Pancreas (tissue), 10 donors: Measurements from ENCODE around the gene RIPOR2. TPM values are rescaled to one million over a fixed set of nuclear protein-coding genes. Genes with fewer than 3 reads are reported as not detected.

Experiments used
- ATAC-seq, 4 donors: fragments of 200-7000 bp; cut with Tn5 transposase; one replicate each; pipeline versions ENCODE4 v1.8.0 to v1.9.1; 2020; ENCODE audit warnings: mild to moderate bottlenecking in 4 of 4, moderate library complexity in 4 of 4
- DNase-seq, 6 donors: peaks; one replicate each; pipeline ENCODE4 v3.0.0-alpha.2; 2020
- FAIRE-seq: peaks from 2 replicates; lab custom pipeline; 2012; peaks lifted over from hg19 to GRCh38; lab: Jason Lieb, UNC
- H3K27ac ChIP-seq, 4 donors: fragments of 200-600 bp; sonication (generic); 1 replicate in 3 of 4; 2 replicates in 1 of 4; pipeline versions ENCODE4 v1.5.0 to v1.8.0; 2020
- H3K27me3 ChIP-seq, 4 donors: fragments of 200-600 bp; one replicate each; pipeline ENCODE4 v1.8.0; 2021
- H3K36me3 ChIP-seq, 3 donors: fragments of 200-600 bp; sonication (generic) in 1 of 3; one replicate each; pipeline versions ENCODE4 v1.5.0 to v1.8.0; 2020 to 2021
- H3K4me1 ChIP-seq, 3 donors: fragments of 200-600 bp; one replicate each; pipeline ENCODE4 v1.8.0; 2021
- H3K4me3 ChIP-seq, 4 donors: fragments of 200-600 bp; sonication (generic) in 2 of 4; one replicate each; pipeline versions ENCODE4 v1.5.0 to v1.8.0; 2020 to 2021
- H3K9me3 ChIP-seq, 4 donors: fragments of 200-600 bp; one replicate each; pipeline ENCODE4 v1.8.0; 2021
- CTCF ChIP-seq, 4 donors: fragments of 200-600 bp; sonication (generic) in 3 of 4; IDR thresholded peaks; one replicate each; pipeline versions ENCODE4 v1.5.0 to v1.8.0; 2021; ENCODE audit warnings: antibody characterized with exemption in 4 of 4
- WGBS, 2 donors: extraction: QIAGEN DNeasy Blood & Tissue Kit; methylation state at CpG; one replicate each; pipeline ENCODE4 v1.1.7; 2013; 5-methylcytosine and 5-hydroxymethylcytosine counted together
- intact Hi-C, 3 donors: fragments of 100-400 bp; cut with DNase I; formaldehyde crosslinking; loops; one replicate each; pipeline versions ENCODE4 v1.11.1 to v1.14.2; 2022
- polyA plus RNA-seq, 2 donors: library from polyadenylated mRNA; stranded (reverse); fragments of 200-250 nt; gene quantifications; one replicate each; pipeline ENCODE4 v1.2.3, GENCODE V29; 2013
- total RNA-seq, 6 donors: library from RNA; stranded (reverse); fragmentation: NEBNext Ultra II Directional in 4 of 6; extraction: Animal tissue kit (Norgen Biotek cat#: 25700) in 4 of 6; gene quantifications; one replicate each; pipeline versions ENCODE4 v1.2.1 to v1.2.4, GENCODE V29; 2021 to 2023
- donor health status: healthy with polysubstance abuse.
- donor health status: DM: no; HTN: no; CAD: no; lungs with moderate emphysema.
- donor health status: DM: no; HTN: no; CAD: no.
- donor health status: control.
- donor health status: control.
- donor health status: Bipolar disorder and iron deficiency.
- donor health status: DM: yes; HTN: yes; CAD: no.
- donor health status: DM: no; HTN: no; CAD: no.
- donor health status: DM: no; HTN: no; CAD: no.
- donor health status: DM: yes; HTN: yes; CAD: no.

The RIPOR2 gene
- total and polyA plus RNA-seq, 8 donors: 0.28 to 3.7 (median 1.00) TPM

GRCh38 chr6:24872779-24873178 is 63.0 kb downstream of the RIPOR2 start:
- TF ChIP-seq CTCF (IDR thresholded peaks at IDR 0.05): no peak

GRCh38 chr6:24868765-24869164 is 67.0 kb downstream of the RIPOR2 start:
- ATAC-seq (no peak), FAIRE-seq (no peak), DNase-seq (no peak)
- WGBS, 2 donors: 93 to 96% methylated on average over 4 of the region's 4 CpGs
- Histone ChIP-seq H3K27ac (no peak overlapping the region), H3K4me1 (no peaks in the 10 kb centered on the region), H3K36me3 (no peaks in the 10 kb centered on the region), H3K27me3 (peaks cover 0 to 3% (median 0%) of the 10 kb centered on the region in 4 donors), H3K4me3 (no peak overlapping the region), H3K9me3 (no peaks in the 10 kb centered on the region)
- TF ChIP-seq CTCF (IDR thresholded peaks at IDR 0.05): no peak
- intact Hi-C loops: no loop called here

More at GRCh38 chr6:24872779-24873178, 63.0 kb downstream of the RIPOR2 start:
- Histone ChIP-seq H3K36me3 (no peaks in the 10 kb centered on the region), H3K4me3 (no peak overlapping the region), H3K4me1 (no peaks in the 10 kb centered on the region), H3K27ac (no peak overlapping the region), H3K27me3 (peaks cover 0 to 3% (median 0%) of the 10 kb centered on the region in 4 donors), H3K9me3 (no peaks in the 10 kb centered on the region)
- ATAC-seq (no peak), DNase-seq (no peak), FAIRE-seq (no peak)
- whole genome bisulfite sequencing, 2 donors: 50 to 55% methylated on average over 4 of the region's 4 CpGs
- intact Hi-C loops: no loop called here

GRCh38 chr6:24867104-24867703 is 68.6 kb downstream of the RIPOR2 start:
- Histone ChIP-seq H3K36me3 (no peaks in the 10 kb centered on the region), H3K4me3 (no peak overlapping the region), H3K4me1 (no peaks in the 10 kb centered on the region), H3K27ac (no peak overlapping the region), H3K27me3 (peaks cover 0 to 3% (median 0%) of the 10 kb centered on the region in 4 donors), H3K9me3 (no peaks in the 10 kb centered on the region)
- TF ChIP-seq CTCF (IDR thresholded peaks at IDR 0.05): no peak
- no peak for DNase-seq
- intact Hi-C loops: no loop called here
- FAIRE-seq: no peak
- no peak for ATAC-seq
- whole genome bisulfite sequencing, 2 donors: 93 to 98% methylated on average over 3 of the region's 3 CpGs

GRCh38 chr6:24865161-24865560 is 70.6 kb downstream of the RIPOR2 start:
- FAIRE-seq: no peak
- ATAC-seq: no peak
- Histone ChIP-seq H3K27me3 (peaks cover 0 to 3% (median 0%) of the 10 kb centered on the region in 4 donors), H3K4me1 (no peaks in the 10 kb centered on the region), H3K4me3 (no peak overlapping the region), H3K27ac (no peak overlapping the region), H3K9me3 (no peaks in the 10 kb centered on the region), H3K36me3 (no peaks in the 10 kb centered on the region)
- WGBS, 2 donors: 70 to 73% methylated on average over 6 of the region's 6 CpGs
- intact Hi-C loops: no loop called here
- no peak for DNase-seq
- TF ChIP-seq CTCF (IDR thresholded peaks at IDR 0.05): no peak

- Histone ChIP-seq H3K4me3 (no peak overlapping the region), H3K4me1 (no peaks in the 10 kb centered on the region), H3K9me3 (no peaks in the 10 kb centered on the region), H3K36me3 (no peaks in the 10 kb centered on the region), H3K27ac (no peak overlapping the region), H3K27me3 (no peaks in the 10 kb centered on the region)
- ATAC-seq (no peak), FAIRE-seq (no peak), DNase-seq (no peak)
- intact Hi-C loops: no loop called here
- no peak for TF ChIP-seq CTCF (IDR thresholded peaks at IDR 0.05)
- 80 to 89% methylated on average over 1 of the region's 1 CpG for WGBS, 2 donors
These were observed 71.4 kb downstream of the RIPOR2 start for GRCh38 chr6:24864343-24864742.
